AG08395 (cell line): ENCODE measurements around the gene RPGR.

ENCODE experiments used
- DNase-seq: peaks from one replicate; pipeline ENCODE4 v3.0.0; 2012; ENCODE audit warnings: mixed read lengths, low spot score

RPGR gene

DNA sequence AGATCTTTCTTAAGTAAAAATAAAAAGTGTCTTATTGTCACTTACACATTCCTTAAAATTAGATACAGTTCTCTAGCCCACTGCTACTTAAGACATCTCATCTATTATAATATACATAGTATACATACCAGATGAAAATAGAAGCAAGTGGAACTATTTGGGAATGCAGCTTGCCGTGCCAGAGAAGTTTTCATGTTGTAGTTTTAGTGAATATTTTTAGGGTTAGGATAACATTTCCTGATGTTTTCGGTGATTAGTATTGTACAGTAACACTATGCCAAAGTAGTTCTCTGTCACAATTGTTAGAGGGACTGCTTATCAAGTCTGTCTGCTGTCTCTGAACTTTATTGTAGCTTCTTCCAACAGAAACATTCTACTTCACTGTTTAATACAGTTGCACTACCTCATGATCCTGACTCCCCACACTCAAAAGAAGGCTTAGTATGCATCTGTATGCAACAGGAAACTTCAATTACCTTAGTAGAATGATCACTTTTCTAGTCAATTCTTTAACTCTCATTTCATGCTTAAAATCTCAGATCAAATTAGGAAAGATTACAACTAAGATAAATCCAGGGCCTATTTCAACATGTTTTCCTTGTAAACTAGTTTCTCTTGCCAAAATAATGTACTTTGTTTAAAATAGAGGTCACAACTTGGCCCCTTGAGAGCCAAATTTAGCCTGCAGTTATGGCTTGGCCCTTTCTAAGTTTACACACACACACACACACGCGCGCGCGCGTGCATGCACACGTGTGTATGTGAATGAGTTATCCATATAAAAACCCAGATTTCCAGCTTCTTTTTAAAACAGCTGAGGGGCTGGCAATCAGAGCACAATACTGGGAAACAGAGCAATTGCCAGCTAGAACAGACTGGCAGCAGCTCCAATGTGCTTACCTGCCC, 64.3 kb downstream of the RPGR start:
- no peak for DNase-seq

DNA sequence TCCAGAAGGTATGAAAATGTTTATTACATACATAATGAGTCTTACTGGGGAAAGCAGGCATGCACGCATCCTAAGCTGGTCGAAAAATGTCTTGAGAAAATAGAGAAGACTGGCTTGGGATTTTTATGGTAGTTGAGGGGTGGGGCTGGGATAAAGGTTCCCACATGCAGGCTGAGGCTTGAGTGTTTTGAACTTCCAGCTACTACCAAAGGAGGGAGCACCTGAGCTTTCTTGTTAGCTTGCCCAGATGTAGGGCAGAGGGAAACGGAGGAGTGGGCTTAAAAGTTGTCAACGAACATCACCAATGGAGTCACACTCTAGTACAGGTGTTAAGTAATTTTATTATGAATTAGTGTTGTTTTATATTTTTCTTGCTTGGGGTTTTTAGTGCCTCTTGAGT, 67.1 kb downstream of the RPGR start:
- DNase-seq = peak; percentile 3

GRCh38 chrX:38256019-38256418, 71.3 kb downstream of the RPGR start:
- DNase-seq = no peak

GRCh38 chrX:38249965-38250364, 77.3 kb downstream of the RPGR start:
- DNase-seq = no peak

DNA sequence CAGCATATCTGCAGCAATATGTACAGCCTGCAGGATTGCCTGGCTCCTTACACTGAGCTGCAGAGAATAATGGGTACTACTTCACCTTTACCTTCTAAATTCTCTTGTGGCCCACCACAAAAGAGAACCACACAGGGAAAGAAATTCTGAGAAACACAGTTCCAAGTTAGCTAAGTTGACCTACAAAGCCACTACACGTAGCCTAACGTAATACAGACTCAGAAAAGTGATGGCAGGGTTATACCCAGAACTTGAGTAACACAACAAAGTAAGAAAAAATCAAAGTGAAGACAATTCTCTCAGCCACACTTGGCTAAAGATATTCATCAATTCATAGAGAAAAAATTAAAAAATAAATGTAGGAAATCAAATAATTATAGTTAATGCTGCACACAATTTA, 80.3 kb downstream of the RPGR start:
- DNase-seq = no peak

DNA sequence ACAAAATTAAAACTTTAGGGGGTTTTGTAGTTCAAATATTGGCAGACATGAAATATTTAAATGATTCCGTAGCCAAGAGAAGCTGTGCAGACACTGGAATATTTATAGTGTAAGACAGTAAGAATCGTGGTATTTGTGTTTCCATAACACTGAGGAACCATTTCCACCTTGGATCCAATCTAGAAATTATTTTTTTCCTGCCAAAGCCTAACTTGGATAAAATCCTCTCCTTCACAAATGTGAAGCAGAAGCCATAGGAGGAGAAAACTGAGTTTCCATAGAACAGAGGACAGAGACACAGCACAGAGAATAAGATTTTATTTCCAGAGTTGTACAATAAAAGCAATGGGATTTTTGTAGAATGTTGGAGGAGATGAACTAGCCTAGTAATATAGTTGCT, 86.8 kb downstream of the RPGR start:
- DNase-seq = no peak

DNA sequence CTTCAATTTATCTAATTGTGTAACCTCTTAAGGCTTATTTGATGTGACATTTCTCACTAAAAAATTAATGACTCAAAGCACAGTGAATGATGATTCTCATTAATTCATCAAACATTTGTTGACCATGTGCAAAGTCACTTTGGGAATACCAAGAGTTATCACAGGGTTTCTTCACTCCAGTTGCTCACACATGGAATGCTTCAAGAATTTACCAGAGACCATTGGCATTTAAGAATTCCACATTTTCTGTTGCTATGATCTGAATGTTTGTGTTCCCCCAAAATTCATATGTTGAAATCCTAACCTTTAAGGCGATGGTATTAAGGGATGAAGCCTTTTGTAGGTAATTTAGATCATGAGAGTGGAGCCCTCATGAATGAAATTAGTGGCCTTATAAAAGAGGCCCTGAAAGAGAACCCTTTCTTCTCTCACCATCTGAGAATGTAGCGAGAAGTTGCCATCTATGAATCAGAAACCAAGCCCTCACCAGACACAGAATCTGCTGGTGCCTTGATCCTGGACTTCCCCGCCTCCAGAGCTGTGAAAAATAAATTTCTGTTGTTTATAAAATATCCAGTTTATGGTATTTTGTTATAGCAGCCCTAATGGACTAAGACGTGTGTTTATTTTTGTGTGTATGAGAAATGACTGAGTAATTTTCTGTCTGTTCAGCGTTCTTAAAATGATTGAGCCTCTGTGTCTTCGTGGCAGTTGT, 90.3 kb downstream of the RPGR start:
- DNase-seq = peak; percentile 7

DNA sequence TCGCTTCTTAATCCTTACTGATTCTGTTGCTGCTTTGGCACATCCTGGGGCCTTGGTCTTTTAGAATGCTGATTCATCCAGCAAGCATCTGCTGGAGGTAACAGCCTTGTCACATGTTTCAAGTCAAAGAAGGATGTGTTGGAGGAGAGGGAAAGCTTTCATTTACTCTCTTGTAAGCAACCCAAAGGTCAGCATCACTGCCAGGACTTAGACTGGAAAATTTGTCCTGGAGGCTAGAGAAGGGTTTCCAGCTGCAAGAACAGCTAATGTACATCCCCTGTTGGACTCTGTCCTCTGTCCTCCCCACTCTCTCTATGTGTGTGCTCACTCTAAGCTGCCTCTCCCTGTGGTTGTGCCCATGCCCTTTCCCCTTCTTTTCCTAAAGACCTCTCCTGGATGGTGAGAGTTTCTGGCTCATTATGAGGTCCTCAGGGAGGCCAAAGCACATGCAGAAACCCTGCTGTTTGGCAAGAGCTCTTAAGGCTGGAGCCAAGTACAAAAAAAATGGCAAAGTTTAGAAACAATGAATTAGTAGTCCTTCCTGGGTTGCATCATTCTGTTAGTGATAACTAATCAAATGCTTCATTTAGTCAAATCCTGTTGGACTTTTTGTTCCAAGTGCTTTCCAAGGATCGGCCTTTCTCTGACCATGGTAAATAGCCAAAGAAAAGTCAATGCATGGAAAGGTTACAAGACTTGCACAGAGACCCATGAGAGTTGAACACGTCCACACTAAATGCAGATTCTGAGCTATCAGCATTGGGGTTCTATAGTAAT, 93.2 kb downstream of the RPGR start:
- DNase-seq = peak; percentile 58

DNA sequence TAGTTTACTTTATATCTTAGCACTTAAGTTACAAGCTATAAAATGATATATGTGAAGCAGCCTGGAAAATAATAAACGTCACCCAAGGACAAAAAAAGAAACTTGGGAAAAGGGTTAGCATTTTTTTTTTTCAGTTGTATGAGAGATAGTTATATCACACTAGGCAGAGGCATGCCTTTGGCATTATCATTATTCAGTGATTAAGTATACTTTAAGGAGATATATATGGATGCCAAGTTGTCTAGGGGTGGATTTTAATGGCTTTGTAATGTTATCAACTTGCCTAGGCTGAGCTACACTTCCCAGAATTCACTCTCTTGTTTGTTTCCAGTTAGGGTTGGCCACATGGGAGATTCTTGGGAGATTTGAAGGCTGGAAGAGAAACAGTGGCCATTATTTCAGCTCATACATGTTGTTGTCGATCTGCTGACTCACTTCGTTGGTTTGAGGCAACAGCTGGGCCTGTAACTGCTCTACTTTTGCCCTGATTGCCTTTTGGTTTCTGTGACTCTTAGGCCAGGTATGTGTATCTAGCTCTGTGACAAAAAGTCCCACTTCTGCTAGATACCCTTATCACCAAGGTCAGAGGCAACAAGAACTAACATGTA, 95.1 kb downstream of the RPGR start:
- peak; percentile 19 for DNase-seq

- peak; percentile 14 for DNase-seq
These were observed 102.2 kb downstream of the RPGR start for GRCh38 chrX:38225093-38225492.

DNA sequence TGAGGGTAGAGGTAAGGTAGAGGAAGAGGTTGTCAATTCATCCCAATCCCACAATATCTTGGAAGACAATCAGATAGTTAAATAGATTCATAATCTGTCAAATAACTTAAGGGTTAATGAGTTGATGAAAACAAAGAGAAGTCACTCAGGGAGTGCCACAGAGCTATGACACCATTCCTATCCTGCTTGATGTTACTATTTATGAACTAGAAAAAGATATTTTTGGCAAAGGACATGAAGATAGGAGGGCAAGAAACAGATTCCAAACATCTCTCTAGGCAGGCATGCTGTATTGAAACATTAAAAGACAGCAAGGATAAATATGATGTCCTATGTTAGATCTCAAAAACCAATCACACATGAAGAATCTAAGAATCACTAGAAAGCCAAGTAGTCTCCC, 103.1 kb downstream of the RPGR start:
- DNase-seq = no peak

DNA sequence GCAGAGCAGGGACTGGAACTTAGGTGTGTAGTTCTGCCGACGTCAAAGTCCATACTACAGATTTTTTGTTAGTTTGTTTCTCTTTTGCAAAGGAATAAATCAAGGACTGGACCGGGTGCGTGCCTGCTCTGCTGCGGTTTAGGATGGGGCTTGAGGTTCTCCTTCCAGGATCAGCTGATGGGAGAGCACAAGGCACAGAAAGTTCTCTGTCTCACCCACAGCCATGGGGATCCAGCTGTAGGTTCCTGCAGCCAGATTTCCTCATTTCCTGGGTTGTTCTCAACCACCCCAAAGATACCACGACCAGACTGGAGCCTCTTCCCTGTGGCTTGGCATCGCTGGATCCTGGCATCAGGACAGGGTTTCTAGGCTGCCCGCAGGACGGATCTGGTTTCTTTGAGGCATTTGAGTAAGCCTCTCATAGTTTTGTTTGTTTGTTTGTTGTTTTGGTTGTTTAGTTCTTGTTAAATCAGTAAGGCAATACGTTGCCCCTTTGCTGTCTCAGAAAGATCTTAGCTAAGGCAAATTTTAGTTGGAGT, 105.8 kb downstream of the RPGR start:
- DNase-seq = no peak

GRCh38 chrX:38220415-38221390, 106.6 kb downstream of the RPGR start, which contains the start of gene SRPX:
Gene SRPX, minus strand, starts transcription at chrX:38220871. Its CDS starts 79 bp downstream, at chrX:38220792.
- DNase-seq = peak; percentile 23

DNA sequence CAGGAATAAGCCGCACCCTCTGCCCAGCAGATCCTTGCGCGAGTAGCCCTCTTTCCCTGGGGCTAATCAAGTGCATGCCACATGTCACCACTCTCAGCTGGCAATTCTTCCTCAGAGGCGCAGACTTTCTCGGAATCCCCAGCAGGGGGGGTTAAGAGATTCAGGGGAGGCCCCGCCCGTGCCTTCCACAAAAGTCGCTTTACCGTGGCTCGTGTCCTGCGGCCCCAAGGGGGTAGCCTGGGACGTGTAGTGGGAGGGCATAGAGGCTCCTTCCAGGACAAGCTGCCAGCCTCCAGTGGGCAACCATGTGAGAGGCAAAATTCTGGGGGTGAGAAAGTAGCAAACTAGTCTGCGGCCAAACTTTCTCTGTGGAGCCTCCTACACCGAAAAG, 107.3 kb downstream of the RPGR start:
- peak; percentile 47 for DNase-seq
